Vagina (tissue), 2 donors: Measurements from ENCODE around the gene EML6. TPM values are rescaled to one million over a fixed set of nuclear protein-coding genes. Genes with fewer than 3 reads are reported as not detected.

Experiments used
- DNase-seq, 2 donors: peaks; one replicate each; pipeline ENCODE4 v3.0.0-alpha.2; 2017; ENCODE audit errors: extremely low spot score in 2 of 2
- H3K27ac ChIP-seq: fragments of 200-600 bp; sonication (generic); one replicate; pipeline ENCODE4 v1.5.1; 2019
- H3K27me3 ChIP-seq: fragments of 200-600 bp; sonication (generic); one replicate; pipeline ENCODE4 v1.5.1; 2019
- H3K36me3 ChIP-seq, 2 donors: fragments of 200-600 bp; sonication (generic); one replicate each; pipeline ENCODE4 v1.5.1; 2017 to 2019
- H3K4me1 ChIP-seq: fragments of 200-600 bp; sonication (generic); one replicate; pipeline ENCODE4 v1.5.1; 2019
- H3K4me3 ChIP-seq, 2 donors: fragments of 200-600 bp; sonication (generic); 1 replicate in 1 of 2; 2 replicates in 1 of 2; pipeline ENCODE4 v1.5.1; 2016 to 2019
- H3K9me3 ChIP-seq: fragments of 200-600 bp; sonication (generic); one replicate; pipeline ENCODE4 v1.5.1; 2019
- POLR2A ChIP-seq, 2 donors: fragments of 450-650 bp; IDR thresholded peaks; one replicate each; pipeline ENCODE4 v1.6.1; 2017; ENCODE audit warnings: antibody characterized with exemption in 2 of 2, mild to moderate bottlenecking in 2 of 2, moderate library complexity in 2 of 2
- POLR2AphosphoS5 ChIP-seq, 2 donors: sonication (generic); formaldehyde crosslinking; IDR thresholded peaks; one replicate each; pipeline ENCODE4 v1.9.0; 2017; ENCODE audit warnings: antibody characterized with exemption in 2 of 2, mild to moderate bottlenecking in 2 of 2, low read depth in 1 of 2; ENCODE audit not compliant: insufficient read depth in 1 of 2
- intact Hi-C: fragments of 100-400 bp; cut with DNase I; formaldehyde crosslinking; loops from one replicate; pipeline ENCODE4 v1.15.1; 2023
- total RNA-seq: library from RNA; depleted of rRNA; stranded (reverse); fragments of >200 nt; gene quantifications from one replicate; pipeline ENCODE4 v1.2.3, GENCODE V29; 2016
- TF ChIP-seq, protein P1 (sequence below), 3 experiments: fragments of 450-650 bp in 2 of 3; fragments of 200-600 bp in 1 of 3; sonication (generic) in 1 of 3; IDR thresholded peaks; one replicate each; pipeline ENCODE4 v1.5.1; 2017 to 2019; ENCODE audit warnings: antibody characterized with exemption in 3 of 3, mild to moderate bottlenecking in 2 of 3, moderate library complexity in 2 of 3

EML6 gene
- total RNA-seq, 1 donor from 2014 or later = 1.7 TPM

DNA sequence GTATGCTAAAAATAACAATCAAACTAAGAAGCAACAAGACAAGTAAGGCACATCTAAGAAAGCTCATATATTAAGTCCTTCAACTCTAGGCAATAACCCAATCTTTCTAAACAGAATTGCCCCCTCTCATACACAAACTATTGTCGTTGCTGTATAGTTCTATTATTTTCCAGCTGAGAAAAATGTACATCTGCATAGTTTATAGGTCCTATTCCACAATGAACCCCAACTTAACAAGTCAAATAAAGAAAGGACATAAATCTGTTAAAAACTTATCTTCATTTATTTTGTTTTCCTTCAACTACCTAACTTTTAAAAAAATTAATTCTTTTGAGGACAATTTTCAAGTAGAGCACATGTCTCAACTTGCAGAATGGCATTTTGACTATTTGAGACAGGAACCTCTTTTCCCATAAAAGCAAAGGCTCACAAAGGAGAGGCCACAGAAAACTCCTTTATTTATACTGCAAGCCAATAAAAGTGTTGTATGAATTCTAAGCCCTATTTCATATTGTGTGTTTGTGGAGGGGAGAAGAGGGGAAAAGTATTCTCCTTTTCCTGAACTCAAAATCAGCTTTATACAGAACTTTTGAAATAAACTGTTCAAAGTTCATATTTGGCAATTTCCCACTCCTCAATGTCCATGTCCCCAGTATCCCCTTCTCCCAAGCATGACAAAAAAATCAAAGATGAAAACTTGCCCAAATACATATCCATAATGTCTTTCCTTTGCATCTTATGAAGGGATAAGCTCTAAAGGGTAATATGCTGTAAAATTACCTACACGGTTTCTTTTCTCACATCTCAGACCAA is 289.4 kb downstream of the EML6 start:
- no peaks in the 10 kb centered on the region for H3K27me3 ChIP-seq
- no peaks in the 10 kb centered on the region for H3K9me3 ChIP-seq
- no peak overlapping the region for H3K4me3 ChIP-seq
- no peak for TF ChIP-seq POLR2AphosphoS5 (IDR thresholded peaks at IDR 0.05; ENCODE audit: insufficient read depth in 1 of 2, low read depth in 1 of 2)
- no peak for DNase-seq
- intact Hi-C loops = loop anchor here (10.0 kb wide), 1 partner anchor 152 kb away; no protein-coding TSS in a partner anchor
- peaks cover 79% of the 10 kb centered on the region for H3K4me1 ChIP-seq
- H3K36me3 ChIP-seq = no peaks in the 10 kb centered on the region
- H3K27ac ChIP-seq = peak overlapping the region; percentile 63

DNA sequence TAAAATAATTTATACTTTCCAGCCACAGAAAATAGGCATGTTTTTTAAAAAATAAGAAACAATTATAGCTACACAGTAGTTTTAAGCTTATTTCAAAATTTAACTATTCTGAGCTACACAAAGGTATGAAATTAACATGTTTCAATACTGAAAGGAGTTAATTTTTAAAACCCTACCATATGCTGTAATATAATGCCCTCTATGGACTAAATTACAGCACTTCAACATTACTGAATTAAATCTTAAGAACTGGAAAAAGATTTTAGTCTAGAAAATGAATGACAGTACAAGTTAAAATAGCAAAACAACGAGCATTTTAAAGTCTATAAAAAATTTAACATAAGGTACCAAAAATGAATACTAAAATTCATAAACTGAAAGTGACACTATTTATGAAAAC is 290.5 kb downstream of the EML6 start:
- no peaks in the 10 kb centered on the region for H3K27me3 ChIP-seq
- no peak overlapping the region for H3K27ac ChIP-seq
- no peaks in the 10 kb centered on the region for H3K9me3 ChIP-seq
- no peak for DNase-seq
- no peak overlapping the region for H3K4me3 ChIP-seq
- intact Hi-C loops = loop anchor here (10.0 kb wide), 1 partner anchor 151 kb away; no protein-coding TSS in a partner anchor
- H3K4me1 ChIP-seq = peaks cover 75% of the 10 kb centered on the region
- H3K36me3 ChIP-seq = no peaks in the 10 kb centered on the region
- TF ChIP-seq POLR2A (IDR thresholded peaks at IDR 0.05) = no peak
- TF ChIP-seq POLR2AphosphoS5 (IDR thresholded peaks at IDR 0.05; ENCODE audit: insufficient read depth in 1 of 2, low read depth in 1 of 2) = no peak
- TF ChIP-seq, protein P1, sequence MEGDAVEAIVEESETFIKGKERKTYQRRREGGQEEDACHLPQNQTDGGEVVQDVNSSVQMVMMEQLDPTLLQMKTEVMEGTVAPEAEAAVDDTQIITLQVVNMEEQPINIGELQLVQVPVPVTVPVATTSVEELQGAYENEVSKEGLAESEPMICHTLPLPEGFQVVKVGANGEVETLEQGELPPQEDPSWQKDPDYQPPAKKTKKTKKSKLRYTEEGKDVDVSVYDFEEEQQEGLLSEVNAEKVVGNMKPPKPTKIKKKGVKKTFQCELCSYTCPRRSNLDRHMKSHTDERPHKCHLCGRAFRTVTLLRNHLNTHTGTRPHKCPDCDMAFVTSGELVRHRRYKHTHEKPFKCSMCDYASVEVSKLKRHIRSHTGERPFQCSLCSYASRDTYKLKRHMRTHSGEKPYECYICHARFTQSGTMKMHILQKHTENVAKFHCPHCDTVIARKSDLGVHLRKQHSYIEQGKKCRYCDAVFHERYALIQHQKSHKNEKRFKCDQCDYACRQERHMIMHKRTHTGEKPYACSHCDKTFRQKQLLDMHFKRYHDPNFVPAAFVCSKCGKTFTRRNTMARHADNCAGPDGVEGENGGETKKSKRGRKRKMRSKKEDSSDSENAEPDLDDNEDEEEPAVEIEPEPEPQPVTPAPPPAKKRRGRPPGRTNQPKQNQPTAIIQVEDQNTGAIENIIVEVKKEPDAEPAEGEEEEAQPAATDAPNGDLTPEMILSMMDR (IDR thresholded peaks at IDR 0.05) = no peak

DNA sequence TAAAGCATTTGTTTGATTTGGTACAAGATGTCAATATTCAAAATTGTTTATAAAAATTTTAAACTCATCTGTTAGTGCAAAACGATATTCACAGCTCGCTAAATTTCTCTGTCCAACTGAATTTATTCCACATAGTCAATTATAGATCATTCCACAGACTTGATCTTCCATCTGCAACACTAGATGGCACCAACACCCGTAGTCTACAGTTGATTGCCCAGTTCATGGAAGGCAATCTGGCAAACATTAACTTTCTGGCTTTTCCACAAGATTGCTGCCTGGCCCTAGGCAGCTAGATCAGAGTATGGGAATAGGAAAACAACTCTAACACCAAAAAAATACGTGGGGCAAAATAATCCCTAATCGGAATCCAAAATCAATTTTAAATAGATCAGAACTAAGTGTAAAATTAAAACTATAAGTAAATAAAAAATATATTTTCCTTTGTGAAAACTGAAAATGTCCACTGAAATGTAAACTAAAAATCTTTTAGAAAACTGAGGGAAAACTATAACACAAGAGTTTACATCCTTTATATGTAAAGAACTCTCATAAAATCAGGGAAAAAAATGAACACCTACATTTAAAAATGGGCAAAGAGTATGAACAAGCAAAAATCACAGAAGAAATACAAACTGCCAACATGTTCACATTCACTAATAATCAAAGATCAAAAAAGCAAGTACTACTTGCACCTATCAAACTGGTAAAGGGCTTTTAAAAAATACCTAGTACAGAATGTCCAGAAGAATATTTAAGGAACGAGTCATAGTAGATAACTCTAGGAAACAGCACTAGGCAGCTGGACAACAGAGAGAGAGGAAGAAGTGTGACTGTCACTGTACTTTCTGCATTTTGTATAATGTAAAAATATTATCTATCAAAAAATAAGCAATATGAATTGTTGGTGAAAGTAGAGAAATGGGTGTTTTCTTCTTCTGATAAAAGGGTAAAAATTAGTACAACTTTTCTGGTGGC is 291.8 kb downstream of the EML6 start:
- TF ChIP-seq, protein P1 (IDR thresholded peaks at IDR 0.05) = peak; percentile 29 to 50 (median 37)
- no peak for TF ChIP-seq POLR2AphosphoS5 (IDR thresholded peaks at IDR 0.05; ENCODE audit: insufficient read depth in 1 of 2, low read depth in 1 of 2)
- intact Hi-C loops = loop anchor here (10.0 kb wide), 1 partner anchor 150 kb away; no protein-coding TSS in a partner anchor
- H3K27me3 ChIP-seq = no peaks in the 10 kb centered on the region
- no peak overlapping the region for H3K27ac ChIP-seq
- H3K4me1 ChIP-seq = peaks cover 66% of the 10 kb centered on the region
- H3K9me3 ChIP-seq = no peaks in the 10 kb centered on the region
- DNase-seq = no peak
- H3K4me3 ChIP-seq = no peak overlapping the region
- H3K36me3 ChIP-seq = no peaks in the 10 kb centered on the region

DNA sequence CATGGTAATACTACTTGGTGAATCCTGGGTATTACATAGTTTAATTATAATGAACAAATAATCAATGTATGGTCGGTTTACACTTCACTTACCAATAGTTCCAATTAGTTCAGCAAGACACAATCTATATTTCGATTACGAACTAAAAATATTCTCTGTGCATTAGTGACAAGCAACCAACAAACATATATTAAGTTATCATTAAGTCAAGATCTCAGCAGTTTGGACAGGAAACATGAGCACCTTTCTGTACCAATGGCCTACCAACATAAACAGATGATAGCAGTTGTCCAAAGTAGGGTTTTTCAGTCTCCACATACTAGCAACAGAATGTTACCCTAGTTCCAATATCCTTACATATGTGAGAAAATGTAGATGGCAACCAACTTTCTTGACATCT is 294.0 kb downstream of the EML6 start:
- Histone ChIP-seq H3K4me1 (peaks cover 53% of the 10 kb centered on the region), H3K36me3 (no peaks in the 10 kb centered on the region), H3K4me3 (no peak overlapping the region), H3K27me3 (no peaks in the 10 kb centered on the region), H3K9me3 (no peaks in the 10 kb centered on the region), H3K27ac (no peak overlapping the region)
- intact Hi-C loops = loop anchor here (10.0 kb wide), 1 partner anchor 147 kb away; no protein-coding TSS in a partner anchor
- no peak for TF ChIP-seq POLR2AphosphoS5 (IDR thresholded peaks at IDR 0.05; ENCODE audit: insufficient read depth in 1 of 2, low read depth in 1 of 2)
- TF ChIP-seq, protein P1 (IDR thresholded peaks at IDR 0.05) = no peak
- TF ChIP-seq POLR2A (IDR thresholded peaks at IDR 0.05) = no peak
- no peak for DNase-seq

DNA sequence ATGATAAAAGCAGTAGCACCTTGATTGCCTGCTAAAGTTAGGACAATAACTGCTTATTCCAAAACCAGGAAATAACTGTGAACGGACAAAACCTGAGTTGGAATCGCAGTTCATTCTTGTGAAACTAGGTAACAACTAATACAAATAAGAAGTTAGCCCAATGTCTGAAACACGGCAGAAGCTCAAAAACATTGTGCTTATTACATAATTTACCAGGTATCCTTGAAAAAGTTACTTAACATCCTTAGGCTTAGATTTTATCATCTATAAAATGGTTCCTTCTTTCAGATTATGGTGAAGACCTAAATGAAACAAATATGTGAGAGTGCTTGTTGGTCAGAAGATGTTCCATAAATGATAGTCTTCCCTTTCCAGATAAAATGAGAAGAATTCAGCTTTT is 294.4 kb downstream of the EML6 start:
- Histone ChIP-seq H3K4me1 (peaks cover 53% of the 10 kb centered on the region), H3K36me3 (no peaks in the 10 kb centered on the region), H3K4me3 (no peak overlapping the region), H3K27ac (no peak overlapping the region), H3K9me3 (no peaks in the 10 kb centered on the region), H3K27me3 (no peaks in the 10 kb centered on the region)
- intact Hi-C loops = loop anchor here (10.0 kb wide), 1 partner anchor 147 kb away; no protein-coding TSS in a partner anchor
- TF ChIP-seq POLR2A (IDR thresholded peaks at IDR 0.05) (no peak), POLR2AphosphoS5 (IDR thresholded peaks at IDR 0.05; ENCODE audit: insufficient read depth in 1 of 2, low read depth in 1 of 2) (no peak)
- TF ChIP-seq, protein P1 (IDR thresholded peaks at IDR 0.05) = no peak
- no peak for DNase-seq
